Measurements from ENCODE around the gene LRIG3.

LRIG3 gene

GRCh38 chr12:58877243-58877743 lies 43.0 kb downstream of the LRIG3 start:
- Histone ChIP-seq H3K27me3 (ENCODE audit: insufficient read depth, low read depth, severe bottlenecking) (no peaks in the 10 kb centered on the region), H3K36me3 (peaks cover 64% of the 10 kb centered on the region), H3K27ac (no peak overlapping the region), H3K4me3 (ENCODE audit: low read depth, low read length) (no peak overlapping the region), H3K9me3 (ENCODE audit: severe bottlenecking) (no peaks in the 10 kb centered on the region)
- DNase-seq: no peak
- no peak for TF ChIP-seq CTCF (IDR thresholded peaks at IDR 0.05; ENCODE audit: low read depth, low read length)

GRCh38 chr12:58873496-58873895 lies 46.8 kb downstream of the LRIG3 start:
- Histone ChIP-seq H3K9me3 (ENCODE audit: severe bottlenecking) (no peaks in the 10 kb centered on the region), H3K4me3 (ENCODE audit: low read depth, low read length) (no peak overlapping the region), H3K36me3 (peaks cover 50% of the 10 kb centered on the region), H3K27ac (no peak overlapping the region), H3K27me3 (ENCODE audit: insufficient read depth, low read depth, severe bottlenecking) (no peaks in the 10 kb centered on the region)
- DNase-seq: no peak
- TF ChIP-seq CTCF (IDR thresholded peaks at IDR 0.05; ENCODE audit: low read depth, low read length): no peak

- DNase-seq: no peak
- TF ChIP-seq CTCF (IDR thresholded peaks at IDR 0.05; ENCODE audit: low read depth, low read length): no peak
- no peak overlapping the region for H3K4me3 ChIP-seq (ENCODE audit: low read depth, low read length)
- H3K36me3 ChIP-seq: peaks cover 37% of the 10 kb centered on the region
- H3K27ac ChIP-seq: no peak overlapping the region
- H3K9me3 ChIP-seq (ENCODE audit: severe bottlenecking): no peaks in the 10 kb centered on the region
- no peaks in the 10 kb centered on the region for H3K27me3 ChIP-seq (ENCODE audit: insufficient read depth, low read depth, severe bottlenecking)
Measured at GRCh38 chr12:58871556-58871955, 48.7 kb downstream of the LRIG3 start.

- H3K9me3 ChIP-seq (ENCODE audit: severe bottlenecking): no peaks in the 10 kb centered on the region
- peaks cover 34% of the 10 kb centered on the region for H3K36me3 ChIP-seq
- no peak for DNase-seq
- H3K4me3 ChIP-seq (ENCODE audit: low read depth, low read length): no peak overlapping the region
- no peak overlapping the region for H3K27ac ChIP-seq
- no peaks in the 10 kb centered on the region for H3K27me3 ChIP-seq (ENCODE audit: insufficient read depth, low read depth, severe bottlenecking)
- no peak for TF ChIP-seq CTCF (IDR thresholded peaks at IDR 0.05; ENCODE audit: low read depth, low read length)
Measured at GRCh38 chr12:58870595-58870994, 49.7 kb downstream of the LRIG3 start.

- H3K4me3 ChIP-seq (ENCODE audit: low read depth, low read length): no peak overlapping the region
- no peak overlapping the region for H3K27ac ChIP-seq
- no peaks in the 10 kb centered on the region for H3K9me3 ChIP-seq (ENCODE audit: severe bottlenecking)
- no peak for TF ChIP-seq CTCF (IDR thresholded peaks at IDR 0.05; ENCODE audit: low read depth, low read length)
- DNase-seq: no peak
- no peaks in the 10 kb centered on the region for H3K36me3 ChIP-seq
- no peaks in the 10 kb centered on the region for H3K27me3 ChIP-seq (ENCODE audit: insufficient read depth, low read depth, severe bottlenecking)
Measured at GRCh38 chr12:58860788-58861240, 59.5 kb downstream of the LRIG3 start.
